ENCODE measurements around the gene CSTPP1.

CSTPP1 gene

GRCh38 chr11:46894961-46895360, 41.6 kb upstream of the CSTPP1 start:
- no peak overlapping the region for H3K9ac ChIP-seq (ENCODE audit: low read length)
- no peak overlapping the region for H2BK12ac ChIP-seq (ENCODE audit: low read length)
- H4K12ac ChIP-seq (ENCODE audit: low read depth, low read length) = no peak overlapping the region
- H3K4me2 ChIP-seq (ENCODE audit: low read length) = no peak overlapping the region
- no peak overlapping the region for H3K27ac ChIP-seq (ENCODE audit: low read depth, low read length)
- H3K18ac ChIP-seq (ENCODE audit: low read length) = no peak overlapping the region
- H2BK120ac ChIP-seq (ENCODE audit: insufficient read depth, low read length, poor library complexity) = no peak overlapping the region
- no peak overlapping the region for H4K8ac ChIP-seq (ENCODE audit: low read depth, low read length)
- H2BK5ac ChIP-seq (ENCODE audit: low read depth, low read length, poor library complexity) = no peak overlapping the region
- no peak for DNase-seq
- H2AK5ac ChIP-seq (ENCODE audit: low read length) = no peak overlapping the region
- no peak overlapping the region for H3K23ac ChIP-seq (ENCODE audit: low read length)
- H4K91ac ChIP-seq (ENCODE audit: low read depth, low read length) = no peak overlapping the region
- H3K36me3 ChIP-seq (ENCODE audit: control insufficient read depth in 1 of 2, insufficient read depth in 2 of 2, low read length in 2 of 2) = peaks cover 15 to 20% of the 10 kb centered on the region in 2 experiments
- H3K79me1 ChIP-seq (ENCODE audit: low read length) = peaks cover 10% of the 10 kb centered on the region
- H3K4me3 ChIP-seq (ENCODE audit: low read depth, low read length) = no peak overlapping the region
- no peak overlapping the region for H2AFZ ChIP-seq (ENCODE audit: insufficient read depth, low read length, poor library complexity)
- no CpG with 5 or more reads among the region's 10 CpGs for WGBS (ENCODE audit: extremely low coverage, insufficient coverage, insufficient read length)
- no peak overlapping the region for H3K14ac ChIP-seq (ENCODE audit: low read length)
- peaks cover 21 to 29% of the 10 kb centered on the region in 2 experiments for H3K4me1 ChIP-seq (ENCODE audit: control insufficient read depth in 1 of 2, insufficient read depth in 2 of 2, low read length in 2 of 2)
- no peak overlapping the region for H3K4ac ChIP-seq (ENCODE audit: low read depth, low read length)
- H3K9me3 ChIP-seq (ENCODE audit: insufficient read depth, low read depth, low read length) = peaks cover 4% of the 10 kb centered on the region
- no peaks in the 10 kb centered on the region for H3K79me2 ChIP-seq (ENCODE audit: control insufficient read depth, insufficient read depth, low read length, poor library complexity)
- no peaks in the 10 kb centered on the region for H3K27me3 ChIP-seq (ENCODE audit: insufficient read depth, low read length)

GRCh38 chr11:46895821-46896220, 40.7 kb upstream of the CSTPP1 start:
- no peaks in the 10 kb centered on the region for H3K79me2 ChIP-seq (ENCODE audit: control insufficient read depth, insufficient read depth, low read length, poor library complexity)
- H3K4me2 ChIP-seq (ENCODE audit: low read length) = no peak overlapping the region
- peak overlapping the region; percentile 20 for H3K4me3 ChIP-seq (ENCODE audit: low read depth, low read length)
- H4K8ac ChIP-seq (ENCODE audit: low read depth, low read length) = peak overlapping the region; percentile 67
- no peaks in the 10 kb centered on the region for H3K27me3 ChIP-seq (ENCODE audit: insufficient read depth, low read length)
- peaks cover 24 to 32% of the 10 kb centered on the region in 2 experiments for H3K4me1 ChIP-seq (ENCODE audit: control insufficient read depth in 1 of 2, insufficient read depth in 2 of 2, low read length in 2 of 2)
- H3K4ac ChIP-seq (ENCODE audit: low read depth, low read length) = peak overlapping the region; percentile 22
- H3K14ac ChIP-seq (ENCODE audit: low read length) = peak overlapping the region; percentile 45
- peak overlapping the region; percentile 94 for H2BK12ac ChIP-seq (ENCODE audit: low read length)
- peaks cover 12% of the 10 kb centered on the region for H3K79me1 ChIP-seq (ENCODE audit: low read length)
- peak overlapping the region; percentile 34 for H2BK5ac ChIP-seq (ENCODE audit: low read depth, low read length, poor library complexity)
- peaks cover 12 to 16% of the 10 kb centered on the region in 2 experiments for H3K36me3 ChIP-seq (ENCODE audit: control insufficient read depth in 1 of 2, insufficient read depth in 2 of 2, low read length in 2 of 2)
- no peak overlapping the region for H3K23ac ChIP-seq (ENCODE audit: low read length)
- peak overlapping the region; percentile 45 for H2AK5ac ChIP-seq (ENCODE audit: low read length)
- no peak for DNase-seq
- peaks cover 4% of the 10 kb centered on the region for H3K9me3 ChIP-seq (ENCODE audit: insufficient read depth, low read depth, low read length)
- peak overlapping the region; percentile 65 for H2BK120ac ChIP-seq (ENCODE audit: insufficient read depth, low read length, poor library complexity)
- H3K27ac ChIP-seq (ENCODE audit: low read depth, low read length) = peak overlapping the region; percentile 3
- peak overlapping the region; percentile 44 for H2AFZ ChIP-seq (ENCODE audit: insufficient read depth, low read length, poor library complexity)
- H4K91ac ChIP-seq (ENCODE audit: low read depth, low read length) = peak overlapping the region; percentile 84
- H4K12ac ChIP-seq (ENCODE audit: low read depth, low read length) = peak overlapping the region; percentile 2
- peak overlapping the region; percentile 49 for H3K18ac ChIP-seq (ENCODE audit: low read length)
- no peak overlapping the region for H3K9ac ChIP-seq (ENCODE audit: low read length)
- no CpG with 5 or more reads among the region's 10 CpGs for WGBS (ENCODE audit: extremely low coverage, insufficient coverage, insufficient read length)

- Histone ChIP-seq H3K4me3 (ENCODE audit: low read depth, low read length) (no peak overlapping the region), H3K4me2 (ENCODE audit: low read length) (no peak overlapping the region), H2BK12ac (ENCODE audit: low read length) (no peak overlapping the region), H3K27ac (ENCODE audit: low read depth, low read length) (peak overlapping the region; percentile 14), H3K9me3 (ENCODE audit: insufficient read depth, low read depth, low read length) (peaks cover 4% of the 10 kb centered on the region), H3K23ac (ENCODE audit: low read length) (no peak overlapping the region), H3K9ac (ENCODE audit: low read length) (no peak overlapping the region), H3K4ac (ENCODE audit: low read depth, low read length) (peak overlapping the region; percentile 24), H3K14ac (ENCODE audit: low read length) (peak overlapping the region; percentile 15), H3K79me2 (ENCODE audit: control insufficient read depth, insufficient read depth, low read length, poor library complexity) (no peaks in the 10 kb centered on the region), H4K12ac (ENCODE audit: low read depth, low read length) (no peak overlapping the region), H2BK5ac (ENCODE audit: low read depth, low read length, poor library complexity) (no peak overlapping the region), H3K18ac (ENCODE audit: low read length) (peak overlapping the region; percentile 26), H3K36me3 (ENCODE audit: control insufficient read depth in 1 of 2, insufficient read depth in 2 of 2, low read length in 2 of 2) (peaks cover 12 to 16% of the 10 kb centered on the region in 2 experiments), H4K8ac (ENCODE audit: low read depth, low read length) (peak overlapping the region; percentile 67), H2AK5ac (ENCODE audit: low read length) (peak overlapping the region; percentile 11), H4K91ac (ENCODE audit: low read depth, low read length) (peak overlapping the region; percentile 46), H3K4me1 (ENCODE audit: control insufficient read depth in 1 of 2, insufficient read depth in 2 of 2, low read length in 2 of 2) (peaks cover 24 to 32% of the 10 kb centered on the region in 2 experiments), H2AFZ (ENCODE audit: insufficient read depth, low read length, poor library complexity) (no peak overlapping the region), H3K27me3 (ENCODE audit: insufficient read depth, low read length) (no peaks in the 10 kb centered on the region), H2BK120ac (ENCODE audit: insufficient read depth, low read length, poor library complexity) (peak overlapping the region; percentile 15), H3K79me1 (ENCODE audit: low read length) (peaks cover 12% of the 10 kb centered on the region)
- no CpG with 5 or more reads among the region's 10 CpGs for WGBS (ENCODE audit: extremely low coverage, insufficient coverage, insufficient read length)
- peak in 1 of 2 donors; percentile 79 for DNase-seq
Measured at GRCh38 chr11:46896719-46897406, 39.7 kb upstream of the CSTPP1 start.

- no peak overlapping the region for H4K12ac ChIP-seq (ENCODE audit: low read depth, low read length)
- WGBS (ENCODE audit: extremely low coverage, insufficient coverage, insufficient read length) = no CpG with 5 or more reads among the region's 17 CpGs
- H3K27ac ChIP-seq (ENCODE audit: low read depth, low read length) = no peak overlapping the region
- H4K91ac ChIP-seq (ENCODE audit: low read depth, low read length) = peak overlapping the region; percentile 39
- H3K23ac ChIP-seq (ENCODE audit: low read length) = no peak overlapping the region
- peak overlapping the region; percentile 88 for H2AK5ac ChIP-seq (ENCODE audit: low read length)
- no peak overlapping the region for H2AFZ ChIP-seq (ENCODE audit: insufficient read depth, low read length, poor library complexity)
- no peak overlapping the region for H3K9ac ChIP-seq (ENCODE audit: low read length)
- H3K36me3 ChIP-seq (ENCODE audit: control insufficient read depth in 1 of 2, insufficient read depth in 2 of 2, low read length in 2 of 2) = peaks cover 12 to 16% of the 10 kb centered on the region in 2 experiments
- H3K4me3 ChIP-seq (ENCODE audit: low read depth, low read length) = no peak overlapping the region
- no peaks in the 10 kb centered on the region for H3K79me2 ChIP-seq (ENCODE audit: control insufficient read depth, insufficient read depth, low read length, poor library complexity)
- H3K27me3 ChIP-seq (ENCODE audit: insufficient read depth, low read length) = no peaks in the 10 kb centered on the region
- H2BK120ac ChIP-seq (ENCODE audit: insufficient read depth, low read length, poor library complexity) = peak overlapping the region; percentile 4
- peaks cover 24 to 32% of the 10 kb centered on the region in 2 experiments for H3K4me1 ChIP-seq (ENCODE audit: control insufficient read depth in 1 of 2, insufficient read depth in 2 of 2, low read length in 2 of 2)
- H2BK5ac ChIP-seq (ENCODE audit: low read depth, low read length, poor library complexity) = peak overlapping the region; percentile 31
- peak overlapping the region; percentile 2 for H4K8ac ChIP-seq (ENCODE audit: low read depth, low read length)
- peaks cover 12% of the 10 kb centered on the region for H3K79me1 ChIP-seq (ENCODE audit: low read length)
- DNase-seq = peak; percentile 57 to 83
- H3K18ac ChIP-seq (ENCODE audit: low read length) = peak overlapping the region; percentile 79
- H3K4ac ChIP-seq (ENCODE audit: low read depth, low read length) = peak overlapping the region; percentile 10
- H3K14ac ChIP-seq (ENCODE audit: low read length) = peak overlapping the region; percentile 63
- H2BK12ac ChIP-seq (ENCODE audit: low read length) = peak overlapping the region; percentile 80
- peaks cover 4% of the 10 kb centered on the region for H3K9me3 ChIP-seq (ENCODE audit: insufficient read depth, low read depth, low read length)
- H3K4me2 ChIP-seq (ENCODE audit: low read length) = no peak overlapping the region
Measured at GRCh38 chr11:46898396-46899095, 38.0 kb upstream of the CSTPP1 start.
